ENCODE data around the gene MEPE.

MEPE gene, protein sequence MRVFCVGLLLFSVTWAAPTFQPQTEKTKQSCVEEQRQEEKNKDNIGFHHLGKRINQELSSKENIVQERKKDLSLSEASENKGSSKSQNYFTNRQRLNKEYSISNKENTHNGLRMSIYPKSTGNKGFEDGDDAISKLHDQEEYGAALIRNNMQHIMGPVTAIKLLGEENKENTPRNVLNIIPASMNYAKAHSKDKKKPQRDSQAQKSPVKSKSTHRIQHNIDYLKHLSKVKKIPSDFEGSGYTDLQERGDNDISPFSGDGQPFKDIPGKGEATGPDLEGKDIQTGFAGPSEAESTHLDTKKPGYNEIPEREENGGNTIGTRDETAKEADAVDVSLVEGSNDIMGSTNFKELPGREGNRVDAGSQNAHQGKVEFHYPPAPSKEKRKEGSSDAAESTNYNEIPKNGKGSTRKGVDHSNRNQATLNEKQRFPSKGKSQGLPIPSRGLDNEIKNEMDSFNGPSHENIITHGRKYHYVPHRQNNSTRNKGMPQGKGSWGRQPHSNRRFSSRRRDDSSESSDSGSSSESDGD

DNA sequence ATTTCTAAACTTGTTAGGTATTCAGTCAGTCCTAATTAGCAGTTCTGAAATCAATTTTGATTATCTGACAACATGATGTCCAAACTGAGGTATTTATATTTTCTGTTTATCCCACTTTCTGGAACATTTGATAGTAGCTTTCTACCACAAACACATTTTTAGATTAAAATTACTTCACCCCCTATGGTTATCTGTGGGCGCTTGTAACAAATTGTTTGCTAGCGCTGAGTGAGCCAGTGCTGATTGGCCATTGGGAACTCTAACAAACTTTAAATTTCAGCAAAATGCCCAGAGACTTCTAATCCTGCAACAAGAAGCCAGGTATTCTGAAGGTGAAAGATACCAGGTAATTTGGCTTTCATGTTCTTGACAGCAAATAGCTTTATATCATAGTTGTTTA is at the start of gene MEPE:
Gene MEPE (plus strand): TSS at position 301 of the 400 bp plus-strand sequence. CDS start 1,746 bp downstream, outside the sequence.
- no peak for DNase-seq

DNA sequence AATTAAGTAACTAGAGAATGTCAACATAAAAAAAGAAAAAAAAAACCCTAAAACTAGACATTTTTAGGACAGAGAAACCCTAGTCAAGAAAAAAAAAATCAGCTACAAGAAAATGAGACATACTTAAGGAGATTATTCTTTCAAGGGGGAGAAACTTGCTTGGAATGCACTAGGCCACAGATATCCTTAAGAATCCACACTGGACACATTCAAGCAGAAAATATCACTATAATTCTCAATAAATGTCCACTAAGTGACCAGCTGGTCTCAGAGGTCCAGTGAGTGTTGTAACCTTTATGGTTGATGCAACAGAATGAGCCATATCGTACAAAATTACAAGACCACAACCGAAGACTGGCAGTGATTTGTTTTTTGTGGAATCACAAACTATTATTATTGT is 49.0 kb upstream of the MEPE start:
- no peak for DNase-seq

DNA sequence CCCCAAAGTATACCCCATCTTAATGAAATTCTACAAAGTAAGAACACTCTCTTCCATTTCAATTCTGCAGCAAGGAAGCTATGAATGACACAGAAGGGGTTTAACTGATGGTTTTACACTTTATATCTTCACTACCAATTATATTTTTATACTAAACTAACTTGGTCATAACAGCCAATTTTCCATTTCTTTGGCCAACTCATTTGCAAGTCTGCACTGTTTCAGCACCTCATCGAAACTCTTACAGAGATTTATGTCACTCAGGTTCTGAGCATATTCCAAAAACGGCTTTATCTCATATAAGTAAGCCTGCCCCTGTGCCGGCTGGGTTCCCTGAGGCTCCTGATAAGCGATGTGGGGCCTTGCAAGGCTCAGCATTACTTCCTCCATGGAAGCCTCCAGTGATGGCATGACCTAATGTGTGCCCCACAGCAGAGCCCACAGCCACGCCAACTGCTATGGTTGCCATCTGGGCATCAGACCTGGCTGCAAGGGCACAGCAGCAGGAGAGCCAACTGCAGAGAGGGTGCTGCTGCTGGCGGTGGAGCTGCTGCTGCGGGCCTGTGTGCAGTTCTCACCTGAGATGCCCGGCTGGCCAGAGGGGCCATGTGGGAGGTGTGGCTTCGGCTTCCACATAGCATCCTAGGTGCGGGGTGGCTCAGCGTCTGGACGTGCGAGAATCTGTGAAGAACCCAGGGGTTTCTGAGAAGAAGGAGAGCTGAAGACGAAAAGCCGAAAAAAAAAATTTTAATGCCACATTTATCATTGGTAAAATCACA is 46.8 kb upstream of the MEPE start:
- no peak for DNase-seq

DNA sequence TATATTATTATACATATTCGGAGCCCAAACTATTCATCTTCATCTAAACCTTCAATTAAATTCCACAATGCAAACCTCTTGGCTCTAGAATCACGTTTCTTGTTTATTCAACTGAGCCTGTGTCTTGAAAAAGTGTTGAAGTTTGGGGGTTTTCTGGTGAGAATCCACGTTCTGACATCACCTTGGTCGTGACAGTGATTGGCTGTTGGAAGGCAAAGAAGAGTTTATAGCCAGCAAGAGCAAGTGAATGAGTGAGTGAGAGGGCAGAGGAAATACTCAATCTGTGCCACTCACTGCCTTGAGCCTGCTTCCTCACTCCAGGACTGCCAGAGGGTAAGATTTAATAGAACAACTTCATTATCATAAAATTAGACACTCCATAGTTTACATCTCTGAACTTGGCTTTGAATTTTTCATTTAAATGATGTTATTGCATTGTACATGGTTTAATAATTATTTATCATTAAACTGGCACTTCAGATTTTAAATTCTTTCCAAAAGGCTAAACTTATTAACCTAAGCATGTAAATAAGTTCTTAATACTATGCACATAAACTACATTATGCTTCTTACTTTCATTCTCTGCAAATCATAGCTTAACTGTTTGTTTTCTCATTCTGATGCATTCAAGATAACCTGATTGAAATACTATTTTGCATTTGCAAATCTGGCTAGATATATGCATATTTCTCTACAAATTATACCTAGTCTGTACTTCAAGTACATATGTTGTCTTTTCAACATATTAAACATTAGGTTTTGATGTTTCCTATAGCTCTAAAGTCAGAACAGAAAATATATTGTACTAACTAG is 33.3 kb upstream of the MEPE start, which contains the start of gene IBSP:
Gene IBSP (plus strand): TSS at position 254 of the 813 bp plus-strand sequence. CDS start 2,808 bp downstream, outside the sequence.
- DNase-seq: no peak

DNA sequence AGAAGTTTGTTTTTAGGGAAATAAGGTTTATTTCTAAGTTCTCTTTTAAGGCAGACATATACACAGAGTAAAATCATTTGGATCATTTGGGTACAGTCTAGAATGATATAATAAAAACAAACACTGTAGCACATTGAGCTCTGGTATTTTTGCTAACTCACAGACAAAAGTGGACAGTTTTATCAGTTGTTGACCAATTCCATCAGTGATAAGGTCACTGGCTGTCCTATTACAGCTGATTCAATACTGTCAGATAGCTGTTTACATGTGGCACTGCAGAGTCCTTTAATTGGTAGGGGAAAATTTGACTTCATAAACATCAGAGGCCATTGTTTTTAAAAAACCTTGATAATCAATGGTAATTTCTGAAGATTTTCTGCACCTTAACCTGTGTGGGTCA is 29.9 kb upstream of the MEPE start:
- DNase-seq: no peak

DNA sequence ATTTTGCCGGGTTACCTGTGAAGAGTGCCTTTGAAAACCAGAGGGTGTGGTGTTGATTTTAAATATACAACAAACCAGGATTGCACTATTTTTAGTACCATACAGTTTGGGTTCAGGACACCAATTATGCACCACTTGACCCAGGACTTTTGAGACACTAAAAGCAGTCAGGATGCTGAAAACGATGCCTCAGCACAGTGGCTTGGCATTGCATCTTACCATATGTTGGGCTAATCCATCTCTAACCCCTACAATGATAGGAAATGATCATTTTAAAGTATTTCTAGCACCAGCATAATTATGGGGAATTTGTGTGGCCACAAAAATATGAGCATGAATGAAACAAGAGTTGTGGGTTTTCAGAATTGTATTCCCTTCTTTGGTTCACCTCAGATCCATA is 29.3 kb upstream of the MEPE start:
- no peak for DNase-seq

DNA sequence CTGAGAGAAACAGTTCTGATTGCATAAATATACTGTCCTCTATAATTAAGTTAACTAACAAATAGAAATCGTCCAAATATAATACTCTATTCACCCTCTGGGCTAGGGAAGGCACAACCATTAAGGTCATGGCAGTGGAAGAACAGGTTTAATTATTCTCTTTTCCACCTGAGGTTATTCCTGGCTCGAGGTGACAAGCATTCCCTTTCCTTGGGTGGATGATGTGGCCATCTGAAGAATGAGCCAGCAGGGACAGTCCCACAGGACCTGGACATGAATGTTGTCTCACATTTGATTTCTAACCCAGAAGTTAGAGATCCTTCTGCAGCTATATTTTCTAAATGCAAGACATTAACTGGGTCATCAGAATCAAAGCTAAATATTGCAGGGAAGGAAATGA is 27.9 kb upstream of the MEPE start:
- DNase-seq: no peak

DNA sequence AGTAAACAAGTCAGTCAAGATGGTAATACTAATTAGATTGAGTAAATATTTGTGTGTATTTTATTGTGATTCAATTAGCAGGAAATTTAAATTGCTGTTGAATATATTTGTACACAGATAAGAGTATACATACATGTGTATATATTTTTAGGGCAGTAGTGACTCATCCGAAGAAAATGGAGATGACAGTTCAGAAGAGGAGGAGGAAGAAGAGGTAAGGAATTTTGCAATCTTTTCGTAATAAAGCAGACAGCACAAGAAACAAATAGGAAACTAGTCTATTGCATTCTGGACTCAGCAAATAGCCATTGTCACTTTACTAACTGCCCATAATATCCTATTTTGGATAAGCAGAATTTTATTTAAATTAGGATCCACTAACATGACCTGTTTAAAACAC is 26.8 kb upstream of the MEPE start:
- DNase-seq: no peak

DNA sequence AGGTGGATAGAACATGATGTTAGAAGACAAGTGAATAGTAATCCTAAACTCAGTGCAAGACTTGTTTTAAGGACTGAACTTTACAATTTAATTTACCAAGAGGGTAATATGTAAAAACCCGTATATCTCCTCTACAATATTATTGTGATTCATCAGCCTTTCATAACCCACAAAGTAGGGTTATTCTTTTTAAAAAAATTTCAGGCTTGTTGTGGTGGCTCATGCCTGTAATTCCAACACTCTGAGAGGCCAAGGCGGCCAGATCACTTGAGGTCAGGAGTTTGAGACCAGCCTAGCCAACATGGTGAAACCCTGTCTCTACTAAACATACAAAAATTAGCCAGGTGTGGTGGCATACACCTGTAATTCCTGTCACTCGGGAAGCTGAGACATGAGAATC is 26.2 kb upstream of the MEPE start:
- no peak for DNase-seq

DNA sequence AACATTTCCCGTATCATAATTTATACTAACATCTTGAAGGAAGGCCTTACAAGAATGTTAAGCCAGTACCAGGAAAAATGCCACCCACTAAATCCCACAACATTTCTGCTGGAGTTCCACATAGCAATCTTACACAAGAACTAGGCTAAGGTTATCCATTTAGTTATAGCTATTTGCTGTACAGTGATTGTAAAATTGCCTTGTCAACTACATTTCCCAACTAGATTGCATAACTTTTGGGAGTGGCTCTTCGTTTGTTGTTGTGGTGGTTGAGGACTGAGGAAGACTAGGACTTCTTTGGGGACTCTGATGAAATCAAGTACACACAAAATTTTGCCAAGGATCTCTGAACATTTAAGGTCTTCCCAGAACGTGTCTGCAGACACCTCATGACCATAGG is 25.4 kb upstream of the MEPE start:
- no peak for DNase-seq

DNA sequence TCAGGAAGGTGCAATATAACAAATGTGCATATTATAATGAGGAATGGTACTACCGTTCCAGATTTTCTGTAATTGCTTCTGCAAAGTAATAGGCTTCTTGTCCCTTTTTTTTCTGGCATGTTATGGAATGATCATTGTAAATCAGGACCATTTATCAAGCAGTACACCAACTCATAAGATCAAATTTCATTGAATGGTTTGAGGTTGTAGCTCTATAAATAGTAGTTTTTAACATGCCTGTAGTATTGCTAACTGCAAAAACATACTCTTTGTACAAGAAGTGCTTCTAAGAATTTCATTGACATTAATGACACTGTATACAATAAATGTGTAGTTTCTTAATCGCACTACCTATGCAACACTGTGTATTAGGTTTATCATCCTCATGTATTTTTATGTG is 20.8 kb upstream of the MEPE start:
- no peak for DNase-seq

DNA sequence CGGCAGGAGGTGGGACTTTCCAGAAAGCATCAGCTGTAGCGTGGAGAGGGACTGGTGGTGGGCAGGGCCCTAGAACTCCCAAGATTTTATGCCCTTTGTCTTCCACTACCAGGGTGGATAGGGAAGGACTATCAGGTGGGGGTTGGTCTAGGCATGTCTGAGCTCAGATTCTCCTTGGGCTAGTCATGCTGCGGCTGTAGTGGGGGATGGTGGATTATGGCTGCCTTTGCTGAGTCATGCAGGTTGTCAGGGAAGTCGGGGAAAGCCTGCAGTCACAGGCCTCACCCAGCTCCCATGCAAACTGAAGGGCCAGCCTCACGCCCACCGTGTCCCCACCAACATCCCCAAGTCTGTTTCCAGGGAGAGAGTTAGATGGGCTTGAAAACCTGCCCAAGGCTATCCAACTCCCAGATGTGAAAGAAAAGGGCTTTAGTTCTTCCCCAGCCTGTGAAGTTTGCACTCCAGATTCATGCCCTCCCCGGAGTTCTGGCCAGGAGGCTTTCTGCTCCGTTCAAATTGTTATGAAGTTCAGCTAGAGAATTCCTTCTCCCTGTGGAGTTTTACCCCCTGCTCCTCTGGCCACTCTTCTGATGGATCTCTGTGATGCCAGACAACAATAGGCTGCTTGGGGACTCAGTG is 13.4 kb upstream of the MEPE start:
- DNase-seq: no peak

DNA sequence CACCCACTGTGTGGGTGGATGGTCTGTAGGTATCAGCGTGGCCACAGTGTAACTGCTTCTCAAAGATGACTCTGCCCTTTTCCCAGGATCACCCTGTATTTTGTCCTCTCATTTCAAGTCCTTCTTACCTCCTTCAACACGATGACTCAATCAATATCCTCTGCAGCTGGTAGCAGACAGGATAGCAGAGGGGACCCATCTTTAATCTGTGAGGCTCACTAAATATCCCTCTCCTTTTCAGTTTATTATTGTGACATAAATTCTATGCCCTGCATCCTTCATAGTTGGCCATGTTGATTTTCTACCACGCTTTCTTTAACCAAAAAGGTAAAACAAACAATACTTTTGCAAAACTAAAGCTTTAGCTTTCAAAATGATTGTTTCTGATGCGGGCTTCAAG is 9.6 kb upstream of the MEPE start:
- no peak for DNase-seq

DNA sequence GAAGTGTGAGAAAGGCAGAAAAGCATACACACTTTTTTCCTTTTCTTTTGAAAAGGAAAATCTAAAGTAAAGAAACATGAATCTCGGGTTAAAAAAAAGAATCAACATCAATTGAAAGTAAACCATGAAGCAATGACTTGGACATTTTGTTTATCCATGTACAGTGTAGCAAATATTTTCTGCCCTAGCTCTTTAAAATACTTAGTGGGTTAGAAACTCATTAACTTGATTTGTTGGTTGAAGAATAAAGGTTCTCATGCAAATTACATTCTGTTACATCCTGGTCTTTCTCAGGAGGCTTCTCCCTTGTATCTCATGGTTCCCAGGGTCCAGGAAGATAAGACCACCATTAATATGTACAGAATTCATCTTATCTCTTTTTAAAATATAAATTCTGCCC is 9.0 kb upstream of the MEPE start:
- DNase-seq: no peak

DNA sequence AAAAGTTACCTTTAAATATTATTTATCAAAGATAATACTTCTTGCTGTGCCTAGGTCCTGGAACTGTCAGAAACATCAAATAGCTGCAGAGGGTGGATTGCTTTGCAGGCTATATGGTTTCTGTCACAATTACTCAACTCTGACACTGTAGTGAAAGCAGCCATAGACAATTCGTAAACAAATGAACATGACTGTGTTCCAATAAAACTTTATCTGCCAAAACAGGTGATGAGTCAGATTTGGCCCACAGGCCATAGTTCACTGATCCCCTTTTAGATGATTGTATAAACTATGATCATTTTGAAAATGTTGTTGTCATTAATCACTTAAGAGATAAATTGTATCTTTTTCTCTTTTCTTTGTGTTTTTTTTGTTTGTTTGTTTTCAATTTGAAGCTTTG is 8.4 kb upstream of the MEPE start:
- DNase-seq: no peak

DNA sequence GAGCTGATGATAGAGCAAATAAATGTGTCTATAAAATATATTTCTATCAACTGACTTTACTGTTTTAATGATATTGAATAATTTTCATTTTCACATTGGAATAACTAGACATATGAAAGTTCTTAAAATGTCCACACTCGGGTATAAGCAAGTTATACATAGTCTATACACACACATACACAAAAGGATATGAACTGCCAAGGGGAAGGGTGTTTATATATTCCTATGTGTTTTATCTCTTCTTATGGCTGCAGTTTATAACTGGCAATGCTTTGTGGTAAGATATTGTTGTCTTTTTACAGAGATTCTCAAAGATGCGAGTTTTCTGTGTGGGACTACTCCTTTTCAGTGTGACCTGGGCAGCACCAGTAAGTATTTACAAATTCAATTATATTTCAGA is 1.6 kb downstream of the MEPE start:
- DNase-seq: no peak

DNA sequence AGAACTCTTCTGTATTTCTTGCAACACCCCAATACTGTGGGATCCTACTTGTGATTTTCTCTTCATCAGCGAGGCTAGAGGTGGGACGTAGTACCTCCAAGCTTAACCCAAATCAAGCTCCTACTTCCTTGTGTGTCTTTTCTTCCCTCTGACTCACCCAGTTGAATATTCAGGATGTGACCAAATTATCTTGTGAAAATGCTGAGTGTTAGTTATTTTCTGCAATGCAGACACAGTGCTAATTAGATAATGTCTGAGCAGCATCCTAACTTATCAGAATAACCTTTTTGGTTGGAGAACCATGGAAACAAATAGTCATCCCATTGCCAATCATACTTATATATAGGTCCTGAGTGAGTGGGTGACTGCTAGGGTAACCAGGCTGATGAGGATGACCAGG is 2.4 kb downstream of the MEPE start:
- no peak for DNase-seq

DNA sequence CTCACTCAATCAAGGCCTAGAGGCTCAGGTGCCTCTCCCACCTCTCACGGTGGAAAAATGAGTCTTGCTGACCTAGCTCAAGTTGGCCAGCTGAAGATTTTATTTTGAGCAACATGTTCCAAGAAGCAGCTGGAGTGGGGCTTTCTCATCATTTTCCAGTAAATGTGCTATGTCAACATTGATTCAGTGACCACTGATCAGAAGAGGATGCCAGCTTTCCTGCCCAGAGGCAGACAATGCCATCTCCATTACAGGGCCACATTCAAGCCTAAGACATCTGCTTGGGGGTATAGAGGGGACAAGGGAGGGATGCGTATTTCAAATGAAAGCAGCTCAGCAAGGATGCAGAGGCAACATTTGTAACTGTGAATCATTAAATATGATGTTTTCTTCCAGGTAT is 3.0 kb downstream of the MEPE start:
- no peak for DNase-seq

DNA sequence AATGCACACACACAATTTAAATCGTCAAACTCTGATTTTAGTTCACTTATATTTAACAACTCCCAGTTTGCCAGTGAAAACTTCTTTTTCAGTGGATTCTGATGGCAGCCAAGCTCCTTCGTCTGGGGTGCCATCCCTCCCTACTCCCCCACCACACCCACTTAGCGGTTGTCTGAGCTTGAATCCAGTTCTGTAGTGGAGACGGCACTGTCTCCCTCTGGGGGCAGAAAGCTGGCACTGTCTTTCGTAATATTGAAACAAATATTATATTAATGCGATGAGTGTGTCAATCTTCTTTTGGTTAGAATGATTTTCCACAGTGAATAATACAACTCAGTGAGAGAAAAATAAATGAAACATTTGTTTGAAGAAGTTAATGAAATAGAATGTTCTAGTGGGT is 5.4 kb downstream of the MEPE start:
- DNase-seq: no peak

DNA sequence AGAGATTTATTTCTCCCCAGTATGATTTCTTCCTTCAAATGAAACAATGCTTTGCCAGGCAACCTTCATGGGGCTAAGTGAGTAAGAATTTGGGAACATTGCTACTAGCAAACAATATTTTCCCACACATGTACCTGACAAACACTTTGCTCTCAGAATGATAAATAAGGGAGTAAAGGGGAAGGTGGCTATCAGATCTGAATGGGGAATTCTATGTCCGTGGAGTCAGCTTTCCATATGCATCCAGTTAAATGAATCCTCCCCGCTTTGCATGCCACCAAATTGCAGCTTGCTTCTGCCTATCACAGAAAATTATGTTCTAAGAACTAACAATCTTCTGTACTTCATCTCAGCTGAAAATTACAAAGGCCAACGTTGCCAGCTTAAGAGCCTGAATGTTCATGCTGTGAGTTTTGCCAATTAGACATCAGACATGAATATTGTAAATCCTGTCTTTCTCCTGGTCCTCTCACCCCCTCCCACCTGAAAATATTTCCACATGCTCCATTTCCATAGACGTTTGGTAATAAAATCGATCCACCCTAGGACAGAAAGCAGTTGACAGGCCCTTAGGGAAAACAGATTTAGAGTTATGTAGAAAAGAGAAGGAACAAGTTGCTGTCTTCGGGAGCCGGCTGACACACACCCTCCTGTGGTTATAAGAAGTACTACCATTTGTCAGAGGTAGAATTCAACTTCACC is 6.3 kb downstream of the MEPE start:
- DNase-seq: peak; percentile 17

DNA sequence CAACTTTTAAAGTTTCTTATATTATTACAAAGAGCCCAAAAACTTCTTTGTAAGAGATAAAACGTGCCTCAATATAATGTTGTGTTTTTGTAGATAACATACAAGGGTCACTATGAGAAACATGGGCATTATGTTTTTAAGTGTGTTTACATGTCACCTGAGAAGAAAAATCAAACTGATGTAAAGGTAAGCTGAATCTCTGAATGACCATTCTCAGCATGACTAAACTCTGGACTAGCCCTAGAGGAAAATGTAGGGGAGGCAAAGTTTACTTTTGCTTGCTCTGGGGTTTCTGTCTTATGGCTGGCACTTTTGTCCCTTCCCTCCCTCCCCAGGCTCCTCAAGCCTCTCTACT is 6.8 kb downstream of the MEPE start:
- no peak for DNase-seq

DNA sequence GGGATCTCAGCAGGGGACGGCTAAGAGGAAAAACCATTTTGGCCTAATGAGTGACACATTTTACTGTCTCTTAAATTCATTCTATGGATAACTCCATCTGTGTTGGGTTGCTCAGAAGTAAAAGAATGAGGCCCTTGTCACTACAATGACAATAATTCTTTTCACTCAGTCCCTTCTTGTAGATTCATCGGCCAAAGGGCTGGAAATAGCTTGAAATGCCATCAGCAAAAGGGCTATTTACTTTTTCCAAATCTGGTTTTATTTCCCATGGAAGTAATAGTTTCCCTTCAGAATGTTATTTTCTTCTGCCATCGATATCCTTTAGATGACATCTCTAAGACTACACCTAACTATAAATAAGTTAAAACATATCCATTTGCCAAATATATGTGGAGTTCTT is 7.4 kb downstream of the MEPE start:
- DNase-seq: no peak

Measured in NCI-H526 treated with DMSO at 0.1 percent for 48 hours (cell line).